HFF-Myc (cell line): Measurements from ENCODE around the gene PLAC9.

Experiments
- DNase-seq: peaks from one replicate; pipeline ENCODE4 v3.0.0-alpha.2; 2011; ENCODE audit warnings: low read depth; ENCODE audit errors: extremely low read depth
- H3K4me3 ChIP-seq: replicated peaks from 2 replicates; pipeline ENCODE4 v1.5.1; 2011; ENCODE audit warnings: low read depth, mild to moderate bottlenecking, control low read depth, low read length
- TF ChIP-seq, protein P1 (sequence below): IDR thresholded peaks from 2 replicates; pipeline ENCODE4 v1.5.1; 2012; ENCODE audit warnings: mild to moderate bottlenecking, low read depth, low read length, control low read depth; ENCODE audit errors: missing control alignments

The PLAC9 gene

GRCh38 chr10:80166581-80167470 is 34.3 kb downstream of the PLAC9 start:
- H3K4me3 ChIP-seq, result no peak overlapping the region
- TF ChIP-seq, protein P1, sequence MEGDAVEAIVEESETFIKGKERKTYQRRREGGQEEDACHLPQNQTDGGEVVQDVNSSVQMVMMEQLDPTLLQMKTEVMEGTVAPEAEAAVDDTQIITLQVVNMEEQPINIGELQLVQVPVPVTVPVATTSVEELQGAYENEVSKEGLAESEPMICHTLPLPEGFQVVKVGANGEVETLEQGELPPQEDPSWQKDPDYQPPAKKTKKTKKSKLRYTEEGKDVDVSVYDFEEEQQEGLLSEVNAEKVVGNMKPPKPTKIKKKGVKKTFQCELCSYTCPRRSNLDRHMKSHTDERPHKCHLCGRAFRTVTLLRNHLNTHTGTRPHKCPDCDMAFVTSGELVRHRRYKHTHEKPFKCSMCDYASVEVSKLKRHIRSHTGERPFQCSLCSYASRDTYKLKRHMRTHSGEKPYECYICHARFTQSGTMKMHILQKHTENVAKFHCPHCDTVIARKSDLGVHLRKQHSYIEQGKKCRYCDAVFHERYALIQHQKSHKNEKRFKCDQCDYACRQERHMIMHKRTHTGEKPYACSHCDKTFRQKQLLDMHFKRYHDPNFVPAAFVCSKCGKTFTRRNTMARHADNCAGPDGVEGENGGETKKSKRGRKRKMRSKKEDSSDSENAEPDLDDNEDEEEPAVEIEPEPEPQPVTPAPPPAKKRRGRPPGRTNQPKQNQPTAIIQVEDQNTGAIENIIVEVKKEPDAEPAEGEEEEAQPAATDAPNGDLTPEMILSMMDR, result no peak

GRCh38 chr10:80167471-80168161 is 35.1 kb downstream of the PLAC9 start:
- TF ChIP-seq, protein P1, result no peak
- H3K4me3 ChIP-seq, result no peak overlapping the region
- no peak for DNase-seq

More at GRCh38 chr10:80166581-80167470, 34.3 kb downstream of the PLAC9 start:
- DNase-seq, result no peak

- DNase-seq, result no peak
- TF ChIP-seq, protein P1, result no peak
These were observed 35.6 kb downstream of the PLAC9 start for GRCh38 chr10:80168162-80168511.

DNA sequence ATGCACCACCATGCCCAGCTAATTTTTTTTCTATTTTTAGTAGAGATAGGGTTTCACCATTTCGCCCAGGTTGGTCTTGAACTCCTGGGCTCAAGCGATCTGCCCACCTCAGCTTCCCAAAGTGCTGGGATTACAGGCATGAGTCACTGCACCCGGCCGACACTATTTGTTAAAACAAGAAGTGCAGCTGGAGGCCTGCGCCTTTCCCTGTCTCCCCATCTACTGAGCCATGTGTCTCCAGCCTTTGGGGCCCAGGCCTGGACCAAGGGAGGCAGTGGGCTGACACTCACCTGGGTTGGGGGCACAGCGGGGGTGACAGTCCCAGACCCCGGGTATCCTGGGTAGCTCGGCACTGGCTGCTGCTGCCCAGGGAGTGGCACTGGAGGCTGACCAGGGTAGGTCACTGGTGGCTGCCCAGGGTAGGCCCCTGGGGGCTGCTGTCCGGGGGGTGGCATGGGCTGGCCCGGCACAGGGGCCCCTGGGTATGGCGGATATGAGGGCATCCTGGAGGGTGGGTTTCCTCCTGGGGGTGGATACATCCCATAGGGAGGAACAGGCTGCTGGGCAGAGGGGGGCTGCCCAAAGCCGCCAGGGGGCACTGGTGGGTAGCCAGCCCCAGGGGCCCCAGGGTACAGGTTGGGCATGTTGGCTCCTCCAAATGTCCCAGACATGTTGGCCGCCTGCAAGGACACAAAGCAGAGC is 36.3 kb downstream of the PLAC9 start:
- TF ChIP-seq, protein P1, result peak; percentile 39
- H3K4me3 ChIP-seq, result no peak overlapping the region
- no peak for DNase-seq

More at GRCh38 chr10:80168162-80168511, 35.6 kb downstream of the PLAC9 start:
- no peak overlapping the region for H3K4me3 ChIP-seq

GRCh38 chr10:80170026-80170425 is 37.5 kb downstream of the PLAC9 start:
- DNase-seq, result no peak
- no peak overlapping the region for H3K4me3 ChIP-seq
- TF ChIP-seq, protein P1, result no peak

DNA sequence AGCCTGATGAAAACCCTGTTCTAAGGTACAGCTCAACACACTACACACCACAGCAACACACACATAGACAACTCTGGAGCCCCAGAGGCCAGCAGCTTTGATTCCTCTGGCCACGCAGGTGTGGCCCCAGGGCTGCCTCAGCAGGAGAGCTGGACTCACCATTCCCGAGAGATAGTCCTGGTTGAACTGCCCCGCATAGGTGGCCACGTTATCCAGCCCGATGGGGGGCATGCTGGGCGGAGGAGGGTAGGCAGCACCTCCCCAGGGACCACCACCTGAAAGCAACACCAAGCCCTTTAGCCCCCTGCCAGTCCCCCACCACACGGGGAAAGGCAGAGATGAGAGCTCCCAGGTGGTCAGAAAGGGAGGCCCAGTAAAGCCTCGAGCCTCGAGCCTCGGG is 38.1 kb downstream of the PLAC9 start:
- H3K4me3 ChIP-seq, result no peak overlapping the region
- no peak for DNase-seq
- TF ChIP-seq, protein P1, result no peak
